Gastrocnemius medialis (tissue), 4 donors: ENCODE data around the gene CXCL9. TPM values are rescaled to one million over a fixed set of nuclear protein-coding genes. Genes with fewer than 3 reads are reported as not detected.
"Not testable (repeated sequence)": the region's sequence is repeated elsewhere in the genome, so short reads cannot be mapped to it uniquely, and the experiment has no call there.

Experiments
- ATAC-seq, 2 donors: fragments of 150-250 bp; one replicate each; pipeline ENCODE4 v1.9.1; 2016
- DNase-seq, 2 donors: peaks; one replicate each; pipeline ENCODE4 v3.0.0-alpha.2; 2019
- H3K27ac ChIP-seq, 4 donors: fragments of 200-600 bp; sonication (generic); 1 replicate in 1 of 4; 2 replicates in 3 of 4; pipeline ENCODE4 v1.5.1; 2016 to 2018; ENCODE audit warnings: mild to moderate bottlenecking in 2 of 4, moderate library complexity in 1 of 4
- H3K27me3 ChIP-seq, 3 donors: fragments of 200-600 bp; sonication (generic) in 2 of 3; 1 replicate in 1 of 3; 2 replicates in 2 of 3; pipeline versions ENCODE4 v1.5.1 to v1.6.0; 2016 to 2019; ENCODE audit warnings: mild to moderate bottlenecking in 1 of 3, moderate library complexity in 1 of 3
- H3K36me3 ChIP-seq, 2 donors: fragments of 200-600 bp; sonication (generic) in 1 of 2; one replicate each; pipeline ENCODE4 v1.5.1; 2017 to 2018
- H3K4me1 ChIP-seq, 2 donors: fragments of 200-600 bp; sonication (generic) in 1 of 2; one replicate each; pipeline ENCODE4 v1.5.1; 2016 to 2017; ENCODE audit warnings: mild to moderate bottlenecking in 2 of 2
- H3K4me3 ChIP-seq, 4 donors: fragments of 200-600 bp; sonication (generic) in 3 of 4; 1 replicate in 1 of 4; 2 replicates in 3 of 4; pipeline ENCODE4 v1.5.1; 2016 to 2019; ENCODE audit warnings: mild to moderate bottlenecking in 2 of 4
- H3K9me3 ChIP-seq, 3 donors: fragments of 200-600 bp; sonication (generic) in 2 of 3; 1 replicate in 1 of 3; 2 replicates in 2 of 3; pipeline ENCODE4 v1.5.1; 2016 to 2019
- POLR2A ChIP-seq, 2 donors: fragments of 450-650 bp; IDR thresholded peaks; one replicate each; pipeline ENCODE4 v1.6.1; 2017; ENCODE audit warnings: antibody characterized with exemption in 2 of 2, mild to moderate bottlenecking in 2 of 2, moderate library complexity in 2 of 2
- in situ Hi-C, 4 donors: fragments of 200-750 bp; cut with MboI; loops; one replicate each; pipeline versions ENCODE4 v1.15.0 to v1.8.0; 2017; ENCODE audit warnings: low sequenced_read_pairs in 4 of 4
- intact Hi-C: fragments of 100-400 bp; cut with DNase I; formaldehyde crosslinking; loops from one replicate; pipeline ENCODE4 v1.15.1; 2023; ENCODE audit warnings: low total_unique reads
- total RNA-seq, 4 donors: library from RNA; depleted of rRNA; stranded (reverse); fragments of >200 nt; gene quantifications; one replicate each; pipeline versions ENCODE4 v1.1.0 to v1.2.3, GENCODE V29; 2016
- TF ChIP-seq, protein P1 (sequence below), 5 experiments: fragments of 450-650 bp in 3 of 5; fragments of 200-600 bp in 2 of 5; sonication (generic) in 2 of 5; IDR thresholded peaks in 4 of 5; conservative IDR thresholded peaks in 1 of 5; 1 replicate in 4 of 5; 2 replicates in 1 of 5; pipeline ENCODE4 v1.5.1; 2016 to 2019; ENCODE audit warnings: antibody characterized with exemption in 5 of 5, mild to moderate bottlenecking in 3 of 5, moderate library complexity in 3 of 5

CXCL9 gene
- 1 to 10 TPM in 1 of 4 donors, under 1 TPM in 2, not detected in 1; 0.40 to 1.6 (median 0.46) TPM for total RNA-seq

DNA sequence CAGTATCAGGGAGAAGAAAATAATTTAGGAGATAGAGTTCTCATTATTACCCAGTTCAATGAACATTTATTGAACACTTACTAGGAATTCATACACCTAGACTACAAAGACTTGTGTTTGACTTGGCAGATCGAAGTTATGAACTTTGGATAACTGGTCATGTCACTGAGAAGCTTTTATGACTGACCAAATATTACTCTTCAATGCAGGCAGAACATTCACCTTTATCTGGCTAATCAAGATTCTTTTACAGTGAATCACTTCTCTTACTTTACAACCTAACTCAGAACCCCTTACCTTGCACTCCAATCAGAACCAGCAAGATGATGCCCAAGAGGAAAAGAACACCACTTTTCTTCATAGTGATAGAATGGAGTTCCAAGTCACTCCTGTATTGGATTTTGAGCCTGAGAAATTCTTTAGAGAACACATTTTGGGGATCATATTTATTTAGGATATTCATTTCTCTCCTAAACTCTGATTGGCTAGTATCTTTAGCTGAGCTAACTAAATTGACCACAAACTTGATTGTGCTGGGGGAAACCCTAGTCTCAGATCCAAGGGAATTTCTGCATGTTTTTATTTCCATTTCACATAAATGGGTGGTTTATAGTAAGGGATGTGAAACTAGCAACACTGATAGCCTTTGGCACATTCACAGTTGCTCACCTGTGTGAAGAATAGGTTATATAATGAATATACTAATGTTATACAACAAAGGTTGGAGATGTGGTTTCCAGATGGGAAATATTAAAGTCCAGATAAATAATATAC is at the start of gene CXCL9:
CXCL9 (minus strand) TSS at position 421 of the 774 bp plus-strand sequence; CDS start at position 361, 60 bp downstream.
- H3K4me1 ChIP-seq: no peaks in the 10 kb centered on the region
- H3K36me3 ChIP-seq: no peaks in the 10 kb centered on the region
- TF ChIP-seq POLR2A (IDR thresholded peaks at IDR 0.05): no peak
- TF ChIP-seq, protein P1, sequence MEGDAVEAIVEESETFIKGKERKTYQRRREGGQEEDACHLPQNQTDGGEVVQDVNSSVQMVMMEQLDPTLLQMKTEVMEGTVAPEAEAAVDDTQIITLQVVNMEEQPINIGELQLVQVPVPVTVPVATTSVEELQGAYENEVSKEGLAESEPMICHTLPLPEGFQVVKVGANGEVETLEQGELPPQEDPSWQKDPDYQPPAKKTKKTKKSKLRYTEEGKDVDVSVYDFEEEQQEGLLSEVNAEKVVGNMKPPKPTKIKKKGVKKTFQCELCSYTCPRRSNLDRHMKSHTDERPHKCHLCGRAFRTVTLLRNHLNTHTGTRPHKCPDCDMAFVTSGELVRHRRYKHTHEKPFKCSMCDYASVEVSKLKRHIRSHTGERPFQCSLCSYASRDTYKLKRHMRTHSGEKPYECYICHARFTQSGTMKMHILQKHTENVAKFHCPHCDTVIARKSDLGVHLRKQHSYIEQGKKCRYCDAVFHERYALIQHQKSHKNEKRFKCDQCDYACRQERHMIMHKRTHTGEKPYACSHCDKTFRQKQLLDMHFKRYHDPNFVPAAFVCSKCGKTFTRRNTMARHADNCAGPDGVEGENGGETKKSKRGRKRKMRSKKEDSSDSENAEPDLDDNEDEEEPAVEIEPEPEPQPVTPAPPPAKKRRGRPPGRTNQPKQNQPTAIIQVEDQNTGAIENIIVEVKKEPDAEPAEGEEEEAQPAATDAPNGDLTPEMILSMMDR (IDR thresholded peaks at IDR 0.05 in 4 of 5, conservative IDR thresholded peaks at IDR 0.05 in 1 of 5): no peak
- H3K9me3 ChIP-seq: no peaks in the 10 kb centered on the region
- no peaks in the 10 kb centered on the region for H3K27me3 ChIP-seq
- DNase-seq (no peak), ATAC-seq (no peak)
- H3K4me3 ChIP-seq: no peak within 1 kb of the TSS
- no peak within 1 kb of the TSS for H3K27ac ChIP-seq
- in situ Hi-C loops: no loop called here
- intact Hi-C loops: no loop called here

DNA sequence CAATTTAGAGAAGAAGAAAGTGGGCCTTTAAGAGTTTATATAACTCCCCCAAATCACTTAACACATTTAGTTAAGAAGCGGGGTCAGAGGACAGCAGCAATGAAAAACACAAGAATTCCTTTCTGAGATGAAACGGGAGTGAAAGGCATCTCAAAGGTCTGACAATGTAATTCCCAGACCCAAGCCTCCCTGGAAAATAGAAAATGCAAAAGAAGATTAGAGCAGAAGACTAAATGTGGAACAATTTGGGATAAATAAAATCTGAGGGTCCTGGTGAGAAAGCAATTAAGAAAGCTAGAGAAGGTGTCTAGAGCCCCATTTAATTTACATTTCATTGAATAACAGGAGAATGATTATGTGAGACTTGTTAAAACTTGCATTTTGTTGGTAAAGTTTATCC is 48.1 kb upstream of the CXCL9 start:
- no peak for ATAC-seq
- intact Hi-C loops: no loop called here

DNA sequence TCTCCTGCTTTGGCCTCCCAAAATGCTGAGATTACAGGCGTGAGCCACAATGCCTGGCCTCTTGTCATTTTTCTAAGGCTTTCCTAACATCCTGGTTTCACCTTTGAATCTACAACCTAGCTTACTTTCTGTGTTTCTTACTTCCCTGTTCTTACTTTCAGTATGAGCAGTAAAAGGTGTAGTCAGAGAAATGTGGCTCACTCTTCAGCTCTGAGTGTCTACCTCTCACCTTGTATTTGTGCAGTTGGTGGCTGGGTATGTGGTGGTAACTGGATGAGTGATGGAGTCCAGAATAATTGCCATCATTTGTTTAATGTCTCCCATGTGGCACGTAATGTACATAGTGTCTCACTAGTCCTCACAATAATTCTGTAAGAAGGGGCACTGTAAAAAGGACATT is 47.7 kb upstream of the CXCL9 start:
- intact Hi-C loops: no loop called here
- H3K27me3 ChIP-seq: no peaks in the 10 kb centered on the region
- ATAC-seq (no peak), DNase-seq (no peak)
- H3K9me3 ChIP-seq: no peaks in the 10 kb centered on the region
- no peak overlapping the region for H3K4me3 ChIP-seq
- no peak for TF ChIP-seq POLR2A (IDR thresholded peaks at IDR 0.05)
- TF ChIP-seq, protein P1 (IDR thresholded peaks at IDR 0.05 in 4 of 5, conservative IDR thresholded peaks at IDR 0.05 in 1 of 5): no peak
- H3K4me1 ChIP-seq: no peaks in the 10 kb centered on the region
- no peak overlapping the region for H3K27ac ChIP-seq
- in situ Hi-C loops: no loop called here
- H3K36me3 ChIP-seq: no peaks in the 10 kb centered on the region

More for the DNA sequence above, 48.1 kb upstream of the CXCL9 start:
- TF ChIP-seq, protein P1 (IDR thresholded peaks at IDR 0.05 in 4 of 5, conservative IDR thresholded peaks at IDR 0.05 in 1 of 5): no peak
- no peak for TF ChIP-seq POLR2A (IDR thresholded peaks at IDR 0.05)
- Histone ChIP-seq H3K4me3 (no peak overlapping the region), H3K9me3 (no peaks in the 10 kb centered on the region), H3K27me3 (no peaks in the 10 kb centered on the region), H3K4me1 (no peaks in the 10 kb centered on the region), H3K36me3 (no peaks in the 10 kb centered on the region), H3K27ac (no peak overlapping the region)
- DNase-seq: no peak
- in situ Hi-C loops: no loop called here

DNA sequence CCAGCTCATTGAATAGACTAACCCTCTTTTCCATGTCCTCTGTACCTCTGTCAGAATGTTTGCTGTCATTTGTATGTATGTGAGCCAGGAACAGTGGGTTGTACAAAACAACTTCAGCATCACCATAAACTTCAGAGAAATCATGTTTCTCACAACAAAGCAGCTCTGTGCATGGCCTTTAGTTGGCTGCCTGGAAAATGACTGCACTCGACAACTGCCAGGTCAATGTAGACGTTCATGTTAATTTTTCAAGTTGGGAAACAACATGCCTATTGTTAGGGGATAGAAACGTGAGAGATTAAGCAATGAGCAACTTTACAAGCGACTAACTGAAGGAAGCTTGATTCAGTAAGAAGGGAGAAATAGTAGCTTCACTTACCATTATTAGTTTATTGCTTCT is 46.4 kb upstream of the CXCL9 start:
- in situ Hi-C loops: no loop called here
- Histone ChIP-seq H3K4me1 (no peaks in the 10 kb centered on the region), H3K27me3 (no peaks in the 10 kb centered on the region), H3K36me3 (no peaks in the 10 kb centered on the region), H3K4me3 (no peak overlapping the region), H3K27ac (no peak overlapping the region), H3K9me3 (no peaks in the 10 kb centered on the region)
- intact Hi-C loops: no loop called here
- no peak for DNase-seq
- TF ChIP-seq, protein P1 (IDR thresholded peaks at IDR 0.05 in 4 of 5, conservative IDR thresholded peaks at IDR 0.05 in 1 of 5): no peak
- no peak for TF ChIP-seq POLR2A (IDR thresholded peaks at IDR 0.05)
- no peak for ATAC-seq

DNA sequence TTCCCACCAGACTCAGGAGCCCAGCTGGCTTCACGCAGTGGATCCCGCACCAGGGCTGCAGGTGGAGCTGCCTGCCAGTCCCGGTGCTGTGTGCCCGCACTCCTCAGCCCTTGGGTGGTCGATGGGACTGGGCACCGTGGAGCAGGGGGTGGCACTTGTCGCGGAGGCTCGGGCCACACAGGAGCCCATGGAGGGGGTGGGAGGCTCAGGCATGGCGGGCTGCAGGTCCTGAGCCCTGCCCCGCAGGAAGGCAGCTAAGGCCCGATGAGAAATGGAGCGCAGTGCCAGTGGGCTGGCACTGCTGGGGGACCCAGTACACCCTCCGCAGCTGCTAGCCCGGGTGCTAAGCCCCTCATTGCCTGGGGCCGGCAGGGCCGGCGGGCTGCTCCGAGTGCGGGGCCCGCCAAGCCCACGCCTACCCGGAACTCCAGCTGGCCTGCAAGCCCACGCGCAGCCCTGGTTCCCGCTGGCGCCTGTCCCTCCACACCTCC is 43.3 kb upstream of the CXCL9 start:
- ATAC-seq, H3K4me3 ChIP-seq, H3K27ac ChIP-seq, H3K4me1 ChIP-seq, DNase-seq, H3K27me3 ChIP-seq, intact Hi-C loops, H3K36me3 ChIP-seq, H3K9me3 ChIP-seq, in situ Hi-C loops: not testable (repeated sequence)

DNA sequence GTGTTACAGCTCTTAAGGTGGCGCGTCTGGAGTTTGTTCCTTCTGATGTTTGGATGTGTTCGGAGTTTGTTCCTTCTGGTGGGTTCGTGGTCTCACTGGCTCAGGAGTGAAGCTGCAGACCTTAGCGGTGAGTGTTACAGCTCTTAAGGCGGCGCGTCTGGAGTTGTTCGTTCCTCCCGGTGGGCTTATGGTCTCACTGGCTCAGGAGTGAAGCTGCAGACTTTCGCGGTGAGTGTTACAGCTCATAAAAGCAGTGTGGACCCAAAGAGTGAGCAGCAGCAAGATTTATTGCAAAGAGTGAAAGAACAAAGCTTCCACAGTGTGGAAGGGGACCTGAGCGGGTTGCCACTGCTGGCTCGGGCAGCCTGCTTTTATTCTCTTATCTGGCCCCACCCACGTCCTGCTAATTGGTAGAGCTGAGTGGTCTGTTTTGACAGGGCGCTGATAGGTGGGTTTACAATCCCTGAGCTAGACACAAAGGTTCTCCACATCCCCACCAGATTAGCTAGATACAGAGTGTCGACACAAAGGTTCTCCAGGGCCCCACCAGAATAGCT is 42.6 kb upstream of the CXCL9 start:
- H3K36me3 ChIP-seq, H3K4me1 ChIP-seq, H3K4me3 ChIP-seq, in situ Hi-C loops, DNase-seq, H3K27ac ChIP-seq, H3K9me3 ChIP-seq, H3K27me3 ChIP-seq, ATAC-seq, intact Hi-C loops: not testable (repeated sequence)

DNA sequence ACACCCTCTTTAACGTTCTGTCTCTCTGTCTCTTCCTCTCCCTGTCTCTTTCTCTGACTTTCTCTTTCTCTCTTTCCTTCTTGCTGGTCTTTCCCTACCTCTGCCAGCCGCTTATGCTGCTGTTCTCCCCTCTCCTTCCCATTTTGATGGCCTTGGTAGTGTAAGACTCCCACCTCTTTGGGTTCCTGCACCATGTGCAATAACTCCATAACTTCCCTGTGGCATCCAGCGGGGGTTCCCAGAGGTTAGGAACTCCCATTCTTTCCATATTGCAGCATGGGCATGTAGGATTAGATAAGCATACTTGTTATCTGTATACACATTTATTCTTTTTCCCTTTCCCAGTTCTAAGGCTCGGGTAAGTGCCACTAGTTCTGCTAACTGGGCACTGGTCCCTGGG is 37.4 kb upstream of the CXCL9 start:
- intact Hi-C loops, in situ Hi-C loops: not testable (repeated sequence)

DNA sequence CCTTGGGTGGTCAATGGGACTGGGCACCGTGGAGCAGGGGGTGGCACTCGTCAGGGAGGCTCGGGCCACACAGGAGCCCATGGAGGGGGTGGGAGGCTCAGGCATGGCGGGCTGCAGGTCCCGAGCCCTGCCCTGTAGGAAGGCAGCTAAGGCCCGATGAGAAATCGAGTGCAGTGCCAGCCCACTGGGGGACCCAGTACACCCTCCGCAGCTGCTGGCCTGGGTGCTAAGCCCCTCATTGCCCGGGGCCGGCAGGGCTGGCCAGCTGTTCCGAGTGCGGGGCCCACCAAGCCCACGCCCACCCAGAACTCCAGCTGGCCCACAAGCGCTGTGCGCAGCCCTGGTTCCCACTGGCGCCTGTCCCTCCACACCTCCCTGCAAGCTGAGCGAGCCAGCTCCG is 36.0 kb upstream of the CXCL9 start:
- in situ Hi-C loops, H3K9me3 ChIP-seq, H3K27me3 ChIP-seq, DNase-seq, intact Hi-C loops, ATAC-seq, H3K4me3 ChIP-seq, H3K4me1 ChIP-seq, H3K27ac ChIP-seq, H3K36me3 ChIP-seq: not testable (repeated sequence)

More for the DNA sequence above, 37.4 kb upstream of the CXCL9 start:
- not testable (repeated sequence) for H3K27ac ChIP-seq, H3K4me1 ChIP-seq, H3K27me3 ChIP-seq, H3K36me3 ChIP-seq, DNase-seq, ATAC-seq, H3K9me3 ChIP-seq, H3K4me3 ChIP-seq
